Mucosa of descending colon (tissue), 3 donors: ENCODE measurements around the gene THAP3. TPM values are rescaled to one million over a fixed set of nuclear protein-coding genes. Genes with fewer than 3 reads are reported as not detected.

Experiments
- ATAC-seq: fragments of 200-7000 bp; cut with Tn5 transposase; one replicate; pipeline ENCODE4 v1.9.1; 2020; ENCODE audit warnings: mild to moderate bottlenecking, moderate library complexity
- DNase-seq, 3 donors: peaks; one replicate each; pipeline ENCODE4 v3.0.0-alpha.2; 2020
- H3K36me3 ChIP-seq: fragments of 200-600 bp; one replicate; pipeline ENCODE4 v1.8.0; 2021; ENCODE audit warnings: low read depth, mild to moderate bottlenecking
- H3K4me1 ChIP-seq: fragments of 200-600 bp; one replicate; pipeline ENCODE4 v1.8.0; 2021; ENCODE audit warnings: low read depth, mild to moderate bottlenecking
- H3K4me3 ChIP-seq: fragments of 200-600 bp; one replicate; pipeline ENCODE4 v1.8.0; 2021; ENCODE audit warnings: mild to moderate bottlenecking
- H3K9me3 ChIP-seq: fragments of 200-600 bp; one replicate; pipeline ENCODE4 v1.8.0; 2021; ENCODE audit warnings: mild to moderate bottlenecking
- CTCF ChIP-seq: fragments of 200-600 bp; IDR thresholded peaks from one replicate; pipeline ENCODE4 v1.8.0; 2022; ENCODE audit warnings: antibody characterized with exemption, mild to moderate bottlenecking
- intact Hi-C, 2 donors: fragments of 100-400 bp; cut with DNase I in 1 of 2; cut with micrococcal nuclease in 1 of 2; formaldehyde crosslinking; loops; one replicate each; pipeline versions ENCODE4 v1.11.0 to v1.11.1; 2022; cut with DNase I, micrococcal nuclease
- total RNA-seq, 3 donors: library from RNA; stranded (reverse); fragmentation: NEBNext Ultra II Directional in 2 of 3; extraction: Animal tissue kit (Norgen Biotek cat#: 25700) in 2 of 3; gene quantifications; one replicate each; pipeline versions ENCODE4 v1.2.1 to v1.2.4, GENCODE V29; 2021 to 2023
- donor health status: DM: no; HTN: no; CAD: no; lungs with moderate emphysema.
- donor health status: DM: no; HTN: no; CAD: no.
- donor health status: DM: no; HTN: yes; CAD: no.

The THAP3 gene
- total RNA-seq, 3 donors from 2014 or later = 8.5 to 19.4 (median 13.7) TPM

GRCh38 chr1:6588893-6589520 is 35.7 kb upstream of the THAP3 start:
- Histone ChIP-seq H3K4me1 (no peaks in the 10 kb centered on the region), H3K36me3 (peaks cover 4% of the 10 kb centered on the region), H3K4me3 (no peak overlapping the region), H3K9me3 (no peaks in the 10 kb centered on the region)
- DNase-seq (no peak), ATAC-seq (no peak)
- TF ChIP-seq CTCF = no peak
- intact Hi-C loops = no loop called here

DNA sequence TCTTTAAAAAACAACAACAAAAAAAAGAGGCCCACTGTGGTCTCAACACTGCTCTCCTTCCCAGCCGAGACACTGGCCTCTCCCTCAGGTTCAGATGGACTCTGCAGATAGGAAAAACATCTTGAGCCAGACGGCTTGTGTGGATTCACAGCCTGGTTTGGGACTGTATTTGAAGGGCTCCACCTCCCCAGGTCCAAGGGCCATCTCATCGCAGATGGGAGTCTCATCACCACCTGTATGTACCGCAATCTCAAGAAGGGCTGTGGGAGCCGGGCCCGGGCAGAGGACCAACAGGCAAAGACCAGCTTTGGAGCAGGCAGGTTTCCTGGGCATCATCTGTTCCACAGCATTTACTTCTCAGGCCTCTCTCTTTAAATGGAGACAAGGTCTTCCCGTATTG is 34.6 kb upstream of the THAP3 start:
- Histone ChIP-seq H3K36me3 (peaks cover 4% of the 10 kb centered on the region), H3K9me3 (no peaks in the 10 kb centered on the region), H3K4me1 (no peaks in the 10 kb centered on the region), H3K4me3 (no peak overlapping the region)
- DNase-seq (no peak), ATAC-seq (no peak)
- intact Hi-C loops = no loop called here
- no peak for TF ChIP-seq CTCF

- H3K4me3 ChIP-seq = no peak overlapping the region
- no peaks in the 10 kb centered on the region for H3K9me3 ChIP-seq
- TF ChIP-seq CTCF = no peak
- H3K4me1 ChIP-seq = no peaks in the 10 kb centered on the region
- ATAC-seq = peak; percentile 5
- DNase-seq = no peak
- H3K36me3 ChIP-seq = peaks cover 4% of the 10 kb centered on the region
- intact Hi-C loops = no loop called here
Observed at GRCh38 chr1:6591222-6591621, 33.4 kb upstream of the THAP3 start.

DNA sequence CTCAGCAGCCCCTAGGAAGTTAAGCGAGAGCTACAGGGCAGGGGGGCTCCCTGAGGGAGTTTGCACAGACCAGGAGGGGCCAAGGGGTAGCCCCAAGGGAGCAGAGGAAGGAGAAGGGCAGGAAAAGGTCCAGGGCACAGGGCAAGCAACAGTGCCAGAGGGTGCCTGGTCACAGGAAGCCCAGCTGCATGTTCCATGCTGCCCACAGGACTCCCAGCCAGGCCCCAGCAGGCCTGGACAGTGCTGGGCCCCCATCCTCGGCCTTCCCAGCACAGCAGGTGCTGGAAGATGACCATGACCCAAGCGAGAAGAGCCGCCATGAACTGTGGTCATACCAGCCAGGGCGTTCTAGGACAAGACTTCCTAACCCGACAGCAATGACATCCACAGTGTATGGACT is 33.0 kb upstream of the THAP3 start:
- ATAC-seq (no peak), DNase-seq (no peak)
- H3K36me3 ChIP-seq = peaks cover 4% of the 10 kb centered on the region
- H3K4me3 ChIP-seq = no peak overlapping the region
- H3K4me1 ChIP-seq = no peaks in the 10 kb centered on the region
- no peaks in the 10 kb centered on the region for H3K9me3 ChIP-seq
- TF ChIP-seq CTCF = no peak
- intact Hi-C loops = no loop called here

DNA sequence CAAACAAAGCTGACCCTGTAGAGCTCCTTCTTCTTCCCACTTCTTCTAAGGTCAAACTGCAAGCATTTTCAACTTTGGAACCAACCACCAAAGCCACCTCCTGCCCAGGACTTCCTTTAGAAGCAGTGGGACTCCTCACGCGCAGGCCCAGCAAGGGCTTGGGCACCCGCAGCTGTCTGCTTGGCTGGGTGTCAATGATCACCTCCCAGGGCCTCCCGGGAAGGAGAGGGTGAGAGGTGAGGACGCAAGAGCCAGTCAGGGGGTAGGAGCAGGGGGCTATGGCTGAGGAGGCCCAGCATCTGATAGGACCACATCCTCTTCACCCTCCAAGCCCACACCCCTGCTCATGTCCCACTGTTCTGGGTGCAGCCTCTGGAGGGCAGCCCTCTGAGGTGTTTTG is 32.2 kb upstream of the THAP3 start:
- intact Hi-C loops = no loop called here
- no peak for TF ChIP-seq CTCF
- Histone ChIP-seq H3K4me3 (no peak overlapping the region), H3K9me3 (no peaks in the 10 kb centered on the region), H3K4me1 (no peaks in the 10 kb centered on the region), H3K36me3 (peaks cover 4% of the 10 kb centered on the region)
- DNase-seq (no peak), ATAC-seq (no peak)
